HepG2 (cell line): ENCODE results near the gene ZDHHC13. TPM values are rescaled to one million over a fixed set of nuclear protein-coding genes. Genes with fewer than 3 reads are reported as not detected.
A peak's percentile ranks its signal among the peaks of the same experiment; 100 is the strongest.

Experiments used
- ATF7 ChIP-seq, 2 experiments: fragments of 450-650 bp in 1 of 2; sonication (generic) in 1 of 2; formaldehyde crosslinking in 1 of 2; IDR thresholded peaks; 2 replicates each; pipeline versions ENCODE4 v1.4.0 to v1.6.1; 2016 to 2020; ENCODE audit warnings: antibody characterized with exemption in 1 of 2, mild to moderate bottlenecking in 1 of 2, missing genetic modification reagents in 1 of 2
- BCLAF1 ChIP-seq: fragments of 450-650 bp; IDR thresholded peaks from 2 replicates; pipeline ENCODE4 v1.6.1; 2017; ENCODE audit warnings: mild to moderate bottlenecking
- CEBPB ChIP-seq: IDR thresholded peaks from 2 replicates; pipeline ENCODE4 v1.6.1; 2011; ENCODE audit warnings: low read depth, low read length, improper control_type of control experiment, borderline replicate concordance
- CHCHD3 ChIP-seq: sonication (generic); formaldehyde crosslinking; IDR thresholded peaks from 2 replicates; pipeline ENCODE4 v1.8.0; 2022; ENCODE audit warnings: mild to moderate bottlenecking, missing genetic modification reagents, moderate library complexity
- CTCF ChIP-seq: sonication (generic); formaldehyde crosslinking; IDR thresholded peaks from 2 replicates; pipeline ENCODE4 v1.5.0; 2020; ENCODE audit warnings: mild to moderate bottlenecking, missing genetic modification reagents, moderate library complexity
- ETS1 ChIP-seq: sonication (generic); formaldehyde crosslinking; IDR thresholded peaks from 2 replicates; pipeline ENCODE4 v1.4.0; 2020; ENCODE audit warnings: missing genetic modification reagents
- HDAC6 ChIP-seq: fragments of 200-600 bp; sonication (generic); IDR thresholded peaks from 2 replicates; pipeline ENCODE4 v1.7.0; 2017; ENCODE audit warnings: mild to moderate bottlenecking, antibody characterized with exemption, low read length, low read depth
- JDP2 ChIP-seq: sonication (generic); formaldehyde crosslinking; IDR thresholded peaks from 2 replicates; pipeline ENCODE4 v1.8.1; 2022; ENCODE audit warnings: missing genetic modification reagents, borderline replicate concordance
- KAT7 ChIP-seq: IDR thresholded peaks from 2 replicates; pipeline ENCODE4 v1.6.1; 2018; ENCODE audit warnings: borderline replicate concordance, missing compliant biosample characterization
- KDM5A ChIP-seq: fragments of 200-600 bp; sonication (generic); IDR thresholded peaks from 2 replicates; pipeline ENCODE4 v1.7.0; 2018; ENCODE audit warnings: antibody characterized with exemption, mild to moderate bottlenecking, low read length, borderline replicate concordance
- KLF11 ChIP-seq: IDR thresholded peaks from 2 replicates; pipeline ENCODE4 v1.6.1; 2016; ENCODE audit warnings: missing compliant biosample characterization
- MAF1 ChIP-seq: sonication (generic); formaldehyde crosslinking; IDR thresholded peaks from 2 replicates; pipeline ENCODE4 v1.5.0; 2020; ENCODE audit warnings: missing genetic modification reagents, borderline replicate concordance
- MTA3 ChIP-seq: sonication (generic); formaldehyde crosslinking; IDR thresholded peaks from 2 replicates; pipeline ENCODE4 v1.4.0; 2020; ENCODE audit warnings: missing genetic modification reagents
- MYNN ChIP-seq: sonication (generic); formaldehyde crosslinking; IDR thresholded peaks from 2 replicates; pipeline ENCODE4 v1.4.0; 2020; ENCODE audit warnings: mild to moderate bottlenecking, low read depth, missing genetic modification reagents
- NFKB2 ChIP-seq: sonication (generic); formaldehyde crosslinking; IDR thresholded peaks from 2 replicates; pipeline ENCODE4 v1.4.0; 2020; ENCODE audit warnings: missing genetic modification reagents, borderline replicate concordance
- NR2F6 ChIP-seq, 2 experiments: IDR thresholded peaks; 2 replicates each; pipeline ENCODE4 v1.6.1; 2016; ENCODE audit warnings: antibody characterized with exemption in 1 of 2, mild to moderate bottlenecking in 1 of 2
- NRL ChIP-seq: sonication (generic); formaldehyde crosslinking; IDR thresholded peaks from 2 replicates; pipeline ENCODE4 v1.5.0; 2020; ENCODE audit warnings: missing genetic modification reagents, mild to moderate bottlenecking, moderate library complexity, borderline replicate concordance
- POGZ ChIP-seq: sonication (generic); formaldehyde crosslinking; IDR thresholded peaks from 2 replicates; pipeline ENCODE4 v1.4.0; 2020; ENCODE audit warnings: mild to moderate bottlenecking, missing genetic modification reagents
- SOX5 ChIP-seq: IDR thresholded peaks from 2 replicates; pipeline ENCODE4 v1.6.1; 2016; ENCODE audit warnings: borderline replicate concordance
- TBL1XR1 ChIP-seq: fragments of 150-350 bp; IDR thresholded peaks from 2 replicates; pipeline ENCODE4 v1.6.1; 2014; ENCODE audit warnings: borderline replicate concordance, low read length; ENCODE audit not compliant: partially characterized antibody
- ZBTB26 ChIP-seq: IDR thresholded peaks from 2 replicates; pipeline ENCODE4 v1.6.1; 2016; ENCODE audit warnings: missing compliant biosample characterization, missing genetic modification reagents, borderline replicate concordance
- ZNF24 ChIP-seq: fragments of 450-650 bp; IDR thresholded peaks from 2 replicates; pipeline ENCODE4 v1.6.1; 2017; ENCODE audit warnings: antibody characterized with exemption, mild to moderate bottlenecking
- ZNF446 ChIP-seq: sonication (generic); formaldehyde crosslinking; IDR thresholded peaks from 2 replicates; pipeline ENCODE4 v1.5.0; 2020; ENCODE audit warnings: mild to moderate bottlenecking, missing genetic modification reagents
- ZNF605 ChIP-seq: sonication (generic); formaldehyde crosslinking; IDR thresholded peaks from 2 replicates; pipeline ENCODE4 v1.8.0; 2022; ENCODE audit warnings: mild to moderate bottlenecking, missing genetic modification reagents
- ZNF724P ChIP-seq: sonication (generic); formaldehyde crosslinking; IDR thresholded peaks from 2 replicates; pipeline ENCODE4 v1.8.0; 2022; ENCODE audit warnings: missing genetic modification reagents, borderline replicate concordance
- ZSCAN12 ChIP-seq: sonication (generic); formaldehyde crosslinking; IDR thresholded peaks from 2 replicates; pipeline ENCODE4 v1.9.0; 2021; ENCODE audit warnings: mild to moderate bottlenecking, missing genetic modification reagents
- polyA plus RNA-seq, 8 experiments: library from polyadenylated mRNA; depleted of rRNA in 3 of 8; stranded (reverse) in 7 of 8; unstranded in 1 of 8; fragments of >200 nt; fragmentation: Illumina TruSeq in 4 of 8; extraction: Trizol in 4 of 8; gene quantifications; 2 replicates each; pipeline versions ENCODE4 v1.2.1 to v1.2.3, GENCODE V29; 2011 to 2016; ENCODE audit warnings: low read depth in 4 of 8, missing spikeins in 1 of 8, mixed read lengths in 1 of 8; ENCODE audit not compliant: insufficient read depth in 1 of 8
- total RNA-seq, 5 experiments: library from RNA; depleted of rRNA; stranded (reverse); fragments of >200 nt; fragmentation: Illumina TruSeq; extraction: Trizol; gene quantifications; 2 replicates each; pipeline ENCODE4 v1.2.3, GENCODE V29; 2016; ENCODE audit warnings: low read depth in 1 of 5

Gene ZDHHC13
- total and polyA plus RNA-seq, 2 of the 13 experiments (the other 11 are each of a cell fraction or from before 2014, with no cell fraction given), result 10.9 to 11.8 TPM

GRCh38 chr11:19071255-19071654, 45.7 kb upstream of the ZDHHC13 start (continued):
- TF ChIP-seq ZBTB26 (CRISPR knock-in tag) (no peak), MTA3 (CRISPR knock-in tag) (no peak), ZNF724P (no peak), CTCF (peak; percentile 97), ZNF24 (no peak), JDP2 (no peak), KAT7 (CRISPR knock-in tag) (no peak), ZNF605 (CRISPR knock-in tag) (no peak), KLF11 (CRISPR knock-in tag) (no peak), MYNN (CRISPR knock-in tag) (no peak), ZSCAN12 (CRISPR knock-in tag) (no peak), CEBPB (peak; percentile 61; the same call in 1 of the 2 replicates), BCLAF1 (no peak), ZNF446 (CRISPR knock-in tag) (no peak), NR2F6 (IDR thresholded peaks at IDR 0.05) (no peak), NR2F6 (CRISPR knock-in tag; IDR thresholded peaks at IDR 0.05) (no peak), CHCHD3 (no peak), ETS1 (CRISPR knock-in tag) (no peak), NFKB2 (CRISPR knock-in tag) (no peak), MAF1 (CRISPR knock-in tag) (no peak), HDAC6 (no peak), NRL (no peak), KDM5A (no peak), SOX5 (CRISPR knock-in tag) (no peak), ATF7 (IDR thresholded peaks at IDR 0.05) (peak; percentile 96), ATF7 (CRISPR knock-in tag; IDR thresholded peaks at IDR 0.05) (no peak), TBL1XR1 (peak; percentile 50), POGZ (0 out of 2 replicates have a peak, but pooled peaks have one; percentile 21)
